Trophoblast cell (in vitro differentiated cells and primary cell): Measurements from ENCODE around the gene RALA.

Source experiments
- DNase-seq, 2 donors: peaks; one replicate each; pipeline ENCODE4 v3.0.0-alpha.2; 2016
- H2AFZ ChIP-seq: 2 replicates; pipeline ENCODE4 v1.6.1; 2013; ENCODE audit warnings: low read length, moderate library complexity, mild to moderate bottlenecking; ENCODE audit not compliant: insufficient read depth, poor library complexity
- H2AK5ac ChIP-seq: 2 replicates; pipeline ENCODE4 v1.6.1; 2013; ENCODE audit warnings: mild to moderate bottlenecking, low read length
- H2BK120ac ChIP-seq: 2 replicates; pipeline ENCODE4 v1.6.1; 2013; ENCODE audit warnings: low read length, mild to moderate bottlenecking, moderate library complexity; ENCODE audit not compliant: insufficient read depth, poor library complexity
- H2BK12ac ChIP-seq: 2 replicates; pipeline ENCODE4 v1.6.1; 2013; ENCODE audit warnings: mild to moderate bottlenecking, low read length, moderate library complexity
- H2BK5ac ChIP-seq: 2 replicates; pipeline ENCODE4 v1.6.1; 2013; ENCODE audit warnings: low read length, low read depth, moderate library complexity, mild to moderate bottlenecking; ENCODE audit not compliant: poor library complexity
- H3K14ac ChIP-seq: 2 replicates; pipeline ENCODE4 v1.6.1; 2013; ENCODE audit warnings: mild to moderate bottlenecking, low read length
- H3K18ac ChIP-seq: 2 replicates; pipeline ENCODE4 v1.6.1; 2013; ENCODE audit warnings: mild to moderate bottlenecking, low read length
- H3K23ac ChIP-seq: 2 replicates; pipeline ENCODE4 v1.6.1; 2013; ENCODE audit warnings: low read length
- H3K27ac ChIP-seq: 2 replicates; pipeline ENCODE4 v1.5.1; 2013; ENCODE audit warnings: low read depth, mild to moderate bottlenecking, inconsistent platforms, low read length, moderate library complexity
- H3K27me3 ChIP-seq: 2 replicates; pipeline ENCODE4 v1.6.1; 2013; ENCODE audit warnings: inconsistent platforms, mild to moderate bottlenecking, low read length, moderate library complexity; ENCODE audit not compliant: insufficient read depth
- H3K36me3 ChIP-seq, 2 experiments: 1 replicate in 1 of 2; 2 replicates in 1 of 2; pipeline ENCODE4 v1.6.1; 2013; ENCODE audit warnings: low read length in 2 of 2, mild to moderate bottlenecking in 2 of 2, moderate library complexity in 1 of 2; ENCODE audit not compliant: insufficient read depth in 2 of 2, control insufficient read depth in 1 of 2
- H3K4ac ChIP-seq: 2 replicates; pipeline ENCODE4 v1.6.1; 2013; ENCODE audit warnings: low read depth, mild to moderate bottlenecking, low read length, moderate library complexity
- H3K4me1 ChIP-seq, 2 experiments: 1 replicate in 1 of 2; 2 replicates in 1 of 2; pipeline ENCODE4 v1.6.1; 2013; ENCODE audit warnings: low read length in 2 of 2, mild to moderate bottlenecking in 2 of 2, moderate library complexity in 1 of 2; ENCODE audit not compliant: insufficient read depth in 2 of 2, control insufficient read depth in 1 of 2
- H3K4me2 ChIP-seq: 2 replicates; pipeline ENCODE4 v1.6.1; 2013; ENCODE audit warnings: inconsistent platforms, mild to moderate bottlenecking, low read length, moderate library complexity
- H3K4me3 ChIP-seq: 2 replicates; pipeline ENCODE4 v1.5.1; 2013; ENCODE audit warnings: mild to moderate bottlenecking, low read depth, low read length, inconsistent platforms
- H3K79me1 ChIP-seq: one replicate; pipeline ENCODE4 v1.6.1; 2013; ENCODE audit warnings: low read length
- H3K79me2 ChIP-seq: 2 replicates; pipeline ENCODE4 v1.6.1; 2013; ENCODE audit warnings: low read length, mild to moderate bottlenecking; ENCODE audit not compliant: control insufficient read depth, insufficient read depth, poor library complexity
- H3K9ac ChIP-seq: 2 replicates; pipeline ENCODE4 v1.6.1; 2013; ENCODE audit warnings: mild to moderate bottlenecking, low read length
- H3K9me3 ChIP-seq: 2 replicates; pipeline ENCODE4 v1.6.1; 2013; ENCODE audit warnings: low read depth, mild to moderate bottlenecking, control low read depth, inconsistent platforms, low read length; ENCODE audit not compliant: insufficient read depth
- H4K12ac ChIP-seq: 2 replicates; pipeline ENCODE4 v1.6.1; 2013; ENCODE audit warnings: low read depth, mild to moderate bottlenecking, low read length, moderate library complexity
- H4K8ac ChIP-seq: 2 replicates; pipeline ENCODE4 v1.6.1; 2013; ENCODE audit warnings: low read depth, mild to moderate bottlenecking, low read length, moderate library complexity
- H4K91ac ChIP-seq: one replicate; pipeline ENCODE4 v1.6.1; 2013; ENCODE audit warnings: low read depth, mild to moderate bottlenecking, low read length, moderate library complexity
- WGBS: extraction: QIAGEN DNeasy Blood & Tissue Kit; methylation state at CpG from one replicate; pipeline ENCODE4 v1.1.7; 2013; ENCODE audit warnings: missing lambda C conversion rate; ENCODE audit not compliant: insufficient read length, insufficient coverage; ENCODE audit errors: extremely low coverage; 5-methylcytosine and 5-hydroxymethylcytosine counted together

Gene RALA

DNA sequence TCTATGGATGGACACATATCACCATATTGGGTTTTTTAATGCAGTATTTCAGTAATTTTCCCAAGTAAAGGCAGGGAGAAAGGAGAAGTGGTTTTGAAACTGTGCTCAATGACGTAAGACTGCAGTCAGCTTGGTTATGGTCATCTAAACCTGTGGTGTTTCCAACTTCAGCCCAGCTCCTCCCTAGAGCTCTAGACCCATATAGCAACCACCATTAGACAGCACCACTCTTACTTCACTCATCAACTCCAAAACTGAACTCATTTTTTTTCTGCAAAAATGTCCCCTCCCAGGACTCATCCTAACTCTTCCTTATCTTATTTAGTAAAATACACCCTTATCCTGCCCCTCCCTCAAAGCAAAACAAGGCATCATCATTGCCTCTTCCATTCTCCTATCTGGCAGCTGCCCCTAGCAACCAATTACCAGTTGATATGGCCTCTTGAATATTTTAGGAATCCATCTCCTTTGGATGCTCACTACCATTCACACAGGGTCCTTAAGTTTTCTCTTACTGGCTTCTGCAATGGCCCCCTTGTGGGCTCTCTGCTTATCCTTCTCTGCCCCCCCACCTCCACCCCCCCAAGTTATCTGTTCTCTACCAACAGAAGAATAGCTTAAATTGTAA is 1.5 kb upstream of the RALA start:
- H3K4me1 ChIP-seq = peaks cover 0 to 3% of the 10 kb centered on the region in 2 experiments
- H3K9ac ChIP-seq = no peak overlapping the region
- no CpG with 5 or more reads among the region's 1 CpG for WGBS

DNA sequence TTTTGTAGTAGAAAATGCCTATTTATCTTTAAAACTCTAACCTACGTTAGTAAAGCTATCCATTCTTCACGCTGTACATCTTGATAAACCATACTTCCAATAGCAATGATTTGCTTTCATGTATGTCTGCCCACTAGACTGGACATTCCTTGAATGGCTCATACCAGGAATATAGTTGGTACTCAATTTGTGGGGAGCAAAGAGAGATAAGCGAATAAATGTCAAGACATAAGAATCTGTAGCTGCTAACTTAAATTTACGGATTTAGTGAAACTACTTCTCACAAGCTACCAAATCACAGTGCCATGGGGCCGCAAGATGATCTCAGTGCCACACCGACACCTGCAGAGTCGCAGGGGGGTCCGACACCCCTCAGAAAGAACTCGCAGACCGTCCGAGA is 763 bp upstream of the RALA start:
- DNase-seq = peak in 1 of 2 donors; percentile 17
- peak overlapping the region; percentile 65 for H2BK120ac ChIP-seq
- peak overlapping the region; percentile 91 for H3K27ac ChIP-seq
- H4K12ac ChIP-seq = peak overlapping the region; percentile 94
- peak overlapping the region; percentile 98 for H3K4me3 ChIP-seq
- H3K9me3 ChIP-seq = no peaks in the 10 kb centered on the region
- H2BK12ac ChIP-seq = no peak overlapping the region
- peak overlapping the region; percentile 85 for H3K14ac ChIP-seq
- peak overlapping the region; percentile 26 for H3K18ac ChIP-seq
- H3K79me2 ChIP-seq = peaks cover 19% of the 10 kb centered on the region
- WGBS = no CpG with 5 or more reads among the region's 11 CpGs
- H3K4me2 ChIP-seq = peak overlapping the region; percentile 74
- H3K27me3 ChIP-seq = no peaks in the 10 kb centered on the region
- H3K79me1 ChIP-seq = peaks cover 13% of the 10 kb centered on the region
- H4K8ac ChIP-seq = peak overlapping the region; percentile 98
- H4K91ac ChIP-seq = peak overlapping the region; percentile 95
- H3K36me3 ChIP-seq = no peaks in the 10 kb centered on the region
- H2AK5ac ChIP-seq = peak overlapping the region; percentile 51
- peaks cover 0 to 4% of the 10 kb centered on the region in 2 experiments for H3K4me1 ChIP-seq
- peak overlapping the region; percentile 70 for H2BK5ac ChIP-seq
- H2AFZ ChIP-seq = peak overlapping the region; percentile 64
- H3K9ac ChIP-seq = peak overlapping the region; percentile 95
- peak overlapping the region; percentile 75 for H3K4ac ChIP-seq
- no peak overlapping the region for H3K23ac ChIP-seq

More for the DNA sequence above, 1.5 kb upstream of the RALA start:
- Histone ChIP-seq H4K8ac (no peak overlapping the region), H3K4me2 (peak overlapping the region; percentile 74), H2AK5ac (no peak overlapping the region), H3K9me3 (no peaks in the 10 kb centered on the region), H3K27me3 (no peaks in the 10 kb centered on the region), H2BK12ac (no peak overlapping the region), H2BK5ac (no peak overlapping the region), H3K4ac (no peak overlapping the region), H2BK120ac (no peak overlapping the region), H3K79me1 (peaks cover 13% of the 10 kb centered on the region), H3K27ac (no peak overlapping the region), H3K79me2 (peaks cover 19% of the 10 kb centered on the region), H4K91ac (no peak overlapping the region), H4K12ac (no peak overlapping the region), H3K36me3 (no peaks in the 10 kb centered on the region), H3K4me3 (no peak overlapping the region), H3K23ac (no peak overlapping the region), H3K18ac (no peak overlapping the region), H2AFZ (no peak overlapping the region), H3K14ac (no peak overlapping the region)
- DNase-seq = peak; percentile 33 to 45

DNA sequence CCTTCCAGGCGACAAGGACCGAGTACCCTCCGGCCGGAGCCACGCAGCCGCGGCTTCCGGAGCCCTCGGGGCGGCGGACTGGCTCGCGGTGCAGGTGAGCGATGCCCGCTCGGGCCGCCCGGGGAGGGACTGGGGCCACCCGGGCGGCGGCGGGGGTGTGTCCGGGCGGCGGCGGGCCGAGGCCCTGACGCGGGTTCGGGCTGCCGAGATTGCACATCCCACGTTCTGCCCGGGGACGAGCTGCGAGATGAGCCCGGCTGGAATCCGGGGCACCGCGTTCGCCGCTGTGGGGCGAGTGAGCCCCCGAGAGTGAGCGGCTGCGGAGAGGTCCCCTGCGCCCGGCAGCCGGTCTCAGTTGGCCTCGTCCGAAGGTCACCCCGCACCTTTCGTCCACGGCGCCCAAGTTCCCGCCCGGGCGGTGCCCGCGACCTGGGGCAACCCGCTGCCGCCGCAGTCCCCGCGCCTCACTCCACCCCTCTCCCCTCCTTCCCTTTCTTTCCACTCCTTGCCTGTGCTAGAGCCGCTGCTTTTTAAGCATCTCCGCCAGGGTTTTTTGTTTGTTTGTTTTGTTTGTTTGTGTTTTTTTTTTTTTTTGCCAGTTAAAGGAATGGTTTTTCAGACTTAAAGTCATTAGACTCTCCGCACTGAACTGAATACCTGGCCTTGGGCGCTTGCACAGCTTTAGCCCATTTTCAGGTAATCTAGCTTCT is 515 bp downstream of the RALA start:
- peak in 1 of 2 donors; percentile 39 for DNase-seq
- Histone ChIP-seq H3K4ac (peak overlapping the region; percentile 93), H3K9me3 (no peaks in the 10 kb centered on the region), H3K23ac (no peak overlapping the region), H2AK5ac (peak overlapping the region; percentile 93), H2BK120ac (peak overlapping the region; percentile 94), H2AFZ (peak overlapping the region; percentile 100), H4K8ac (peak overlapping the region; percentile 95), H3K4me3 (peak overlapping the region; percentile 98), H2BK12ac (peak overlapping the region; percentile 38), H3K27me3 (no peaks in the 10 kb centered on the region), H3K27ac (peak overlapping the region; percentile 89), H3K4me2 (peak overlapping the region; percentile 98), H3K9ac (peak overlapping the region; percentile 90), H3K14ac (peak overlapping the region; percentile 96), H4K91ac (peak overlapping the region; percentile 94), H4K12ac (peak overlapping the region; percentile 76), H3K18ac (peak overlapping the region; percentile 96), H3K79me2 (peaks cover 19% of the 10 kb centered on the region), H2BK5ac (peak overlapping the region; percentile 90), H3K79me1 (peaks cover 13% of the 10 kb centered on the region), H3K4me1 (peaks cover 0 to 6% of the 10 kb centered on the region in 2 experiments), H3K36me3 (no peaks in the 10 kb centered on the region)
- no CpG with 5 or more reads among the region's 68 CpGs for WGBS

DNA sequence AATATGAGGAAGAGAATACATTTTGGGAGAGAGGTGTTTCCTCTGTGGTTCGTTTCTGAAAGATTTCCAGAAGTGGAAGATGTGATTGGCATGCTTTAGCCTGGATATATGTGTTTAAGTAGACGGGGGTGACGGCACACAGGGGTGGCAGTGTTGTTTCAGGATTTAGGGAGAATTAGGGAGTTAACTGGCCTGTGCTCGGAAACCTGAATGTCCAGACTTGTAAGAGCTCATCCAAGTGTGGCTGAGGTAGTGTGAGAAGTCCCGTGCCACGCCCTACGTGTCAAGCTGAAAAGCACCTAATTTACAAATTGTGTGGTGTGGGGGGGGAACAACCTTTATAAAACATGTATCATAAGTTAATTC is 1.1 kb downstream of the RALA start:
- no peak overlapping the region for H2BK5ac ChIP-seq
- peak overlapping the region; percentile 66 for H3K14ac ChIP-seq
- no peak overlapping the region for H2BK12ac ChIP-seq
- peak overlapping the region; percentile 77 for H3K9ac ChIP-seq
- H3K27me3 ChIP-seq = no peaks in the 10 kb centered on the region
- no peak overlapping the region for H3K23ac ChIP-seq
- H3K79me1 ChIP-seq = peaks cover 13% of the 10 kb centered on the region
- H3K27ac ChIP-seq = no peak overlapping the region
- H3K4me3 ChIP-seq = peak overlapping the region; percentile 68
- H3K36me3 ChIP-seq = peaks cover 0 to 2% of the 10 kb centered on the region in 2 experiments
- peak overlapping the region; percentile 98 for H3K4me2 ChIP-seq
- H2BK120ac ChIP-seq = no peak overlapping the region
- DNase-seq = peak in 1 of 2 donors; percentile 21
- WGBS = no CpG with 5 or more reads among the region's 7 CpGs
- H2AFZ ChIP-seq = no peak overlapping the region
- H4K91ac ChIP-seq = no peak overlapping the region
- peak overlapping the region; percentile 23 for H3K18ac ChIP-seq
- H4K8ac ChIP-seq = no peak overlapping the region
- peak overlapping the region; percentile 93 for H3K4ac ChIP-seq
- peak overlapping the region; percentile 88 for H2AK5ac ChIP-seq
- H4K12ac ChIP-seq = no peak overlapping the region
- no peaks in the 10 kb centered on the region for H3K9me3 ChIP-seq
- H3K4me1 ChIP-seq = peaks cover 0 to 6% of the 10 kb centered on the region in 2 experiments
- H3K79me2 ChIP-seq = peaks cover 19% of the 10 kb centered on the region
